Loucy (cell line): ENCODE data around the gene KSR2.
"Not testable (repeated sequence)": the region's sequence is repeated elsewhere in the genome, so short reads cannot be mapped to it uniquely, and the experiment has no call there.

Experiments used
- H2AFZ ChIP-seq: fragments of 200-600 bp; sonication (generic); 2 replicates; pipeline ENCODE4 v1.6.0; 2016; ENCODE audit warnings: antibody characterized with exemption, mild to moderate bottlenecking, low read length, moderate library complexity
- H3F3A ChIP-seq: fragments of 200-600 bp; 2 replicates; pipeline ENCODE4 v1.6.0; 2016; ENCODE audit warnings: antibody characterized with exemption, low read depth, mild to moderate bottlenecking
- H3K27me3 ChIP-seq: fragments of 200-600 bp; sonication (generic); 2 replicates; pipeline ENCODE4 v1.6.1; 2014; ENCODE audit warnings: low read length, mild to moderate bottlenecking; ENCODE audit not compliant: insufficient read depth, poor library complexity, severe bottlenecking
- H3K36me3 ChIP-seq: fragments of 200-600 bp; sonication (generic); 2 replicates; pipeline ENCODE4 v1.6.1; 2016; ENCODE audit warnings: low read length; ENCODE audit not compliant: insufficient read depth
- H3K4me1 ChIP-seq: fragments of 200-600 bp; sonication (generic); 2 replicates; pipeline ENCODE4 v1.5.1; 2014; ENCODE audit warnings: low read length, mild to moderate bottlenecking; ENCODE audit not compliant: insufficient read depth, poor library complexity, severe bottlenecking
- H3K4me2 ChIP-seq: fragments of 200-600 bp; sonication (generic); 2 replicates; pipeline ENCODE4 v1.6.0; 2014; ENCODE audit warnings: antibody characterized with exemption, low read length, low read depth, mild to moderate bottlenecking; ENCODE audit not compliant: poor library complexity, severe bottlenecking
- H3K4me3 ChIP-seq: fragments of 200-600 bp; sonication (generic); 2 replicates; pipeline ENCODE4 v1.5.1; 2014; ENCODE audit warnings: low read length, mild to moderate bottlenecking, mixed read lengths; ENCODE audit not compliant: poor library complexity, severe bottlenecking
- H3K79me2 ChIP-seq: fragments of 200-600 bp; sonication (generic); 2 replicates; pipeline ENCODE4 v1.6.1; 2014; ENCODE audit warnings: low read length; ENCODE audit not compliant: insufficient read depth
- H3K9ac ChIP-seq: fragments of 200-600 bp; sonication (generic); 2 replicates; pipeline ENCODE4 v1.6.0; 2014; ENCODE audit warnings: mild to moderate bottlenecking, low read depth, low read length, moderate library complexity; ENCODE audit not compliant: poor library complexity, severe bottlenecking
- H3K9me2 ChIP-seq: fragments of 200-600 bp; sonication (generic); replicated peaks from 2 replicates; pipeline ENCODE4 v1.6.1; 2016; ENCODE audit warnings: low read depth, low read length, mixed read lengths
- H3K9me3 ChIP-seq: fragments of 200-600 bp; sonication (generic); 2 replicates; pipeline ENCODE4 v1.6.1; 2014; ENCODE audit warnings: mild to moderate bottlenecking, antibody characterized with exemption, low read length, low read depth; ENCODE audit not compliant: insufficient read depth
- H4K20me1 ChIP-seq: fragments of 200-600 bp; sonication (generic); 2 replicates; pipeline ENCODE4 v1.6.0; 2014; ENCODE audit warnings: antibody characterized with exemption, low read length, mild to moderate bottlenecking; ENCODE audit not compliant: insufficient read depth, poor library complexity, severe bottlenecking
- CTCF ChIP-seq: fragments of 200-600 bp; sonication (generic); conservative IDR thresholded peaks from 2 replicates; pipeline ENCODE4 v1.5.1; 2014; ENCODE audit warnings: mild to moderate bottlenecking, antibody characterized with exemption, low read length
- EZH2phosphoT487 ChIP-seq: fragments of 200-600 bp; IDR thresholded peaks from 2 replicates; pipeline ENCODE4 v1.6.1; 2018; ENCODE audit warnings: antibody characterized with exemption, mild to moderate bottlenecking, moderate library complexity, borderline replicate concordance

The KSR2 gene

DNA sequence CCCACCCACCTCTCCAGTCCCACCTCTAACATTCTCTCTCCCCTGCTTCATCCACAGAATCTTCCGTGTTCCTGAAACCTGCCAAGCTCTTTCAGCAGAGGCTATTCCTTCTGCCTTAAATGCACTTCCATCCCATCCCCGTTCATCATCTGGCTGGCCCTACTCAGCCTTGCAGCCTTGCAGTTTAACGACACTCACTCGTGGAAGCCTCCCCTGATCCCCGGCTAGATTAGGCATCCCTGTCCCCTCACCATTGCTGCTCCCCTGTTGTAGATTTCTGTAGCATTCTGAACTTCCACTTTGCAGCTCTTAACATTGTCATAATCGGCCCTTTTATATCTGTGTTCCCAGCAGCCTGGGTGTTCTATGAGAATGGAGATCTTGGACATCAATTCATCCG is 326.9 kb downstream of the KSR2 start:
- H3K79me2 ChIP-seq: no peaks in the 10 kb centered on the region
- no peaks in the 10 kb centered on the region for H3K9me2 ChIP-seq
- H3K4me1 ChIP-seq: no peaks in the 10 kb centered on the region

DNA sequence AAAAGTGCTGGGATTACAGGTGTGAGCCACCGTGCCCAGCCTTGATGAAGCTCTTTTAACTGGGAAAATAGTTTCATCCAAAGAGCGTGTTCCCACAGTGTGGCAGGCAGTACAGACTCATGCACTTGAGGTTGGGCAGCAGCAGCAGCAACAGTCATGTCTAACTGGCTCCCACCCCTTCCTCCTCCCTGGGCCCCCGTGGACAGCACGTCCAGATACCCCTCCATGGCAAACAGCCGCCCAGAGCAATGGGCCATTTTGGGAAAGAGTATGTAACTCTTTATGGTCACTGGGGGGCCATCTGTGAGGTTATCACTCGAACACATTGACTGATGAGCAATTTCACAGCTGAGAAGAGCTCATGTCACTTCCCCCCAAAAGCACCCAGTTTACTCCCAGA is 328.3 kb downstream of the KSR2 start:
- no peak overlapping the region for H2AFZ ChIP-seq
- no peaks in the 10 kb centered on the region for H3K36me3 ChIP-seq
- H4K20me1 ChIP-seq: no peaks in the 10 kb centered on the region
- H3K79me2 ChIP-seq: no peaks in the 10 kb centered on the region
- TF ChIP-seq EZH2phosphoT487 (no peak), CTCF (no peak)
- H3K4me2 ChIP-seq: no peak overlapping the region
- no peaks in the 10 kb centered on the region for H3F3A ChIP-seq
- no peak overlapping the region for H3K4me3 ChIP-seq
- H3K9me2 ChIP-seq: no peaks in the 10 kb centered on the region
- H3K27me3 ChIP-seq: no peaks in the 10 kb centered on the region
- H3K9me3 ChIP-seq: no peaks in the 10 kb centered on the region
- H3K9ac ChIP-seq: no peak overlapping the region
- H3K4me1 ChIP-seq: no peaks in the 10 kb centered on the region

More for the DNA sequence above, 326.9 kb downstream of the KSR2 start:
- no peak overlapping the region for H2AFZ ChIP-seq
- no peaks in the 10 kb centered on the region for H3K27me3 ChIP-seq
- H3K4me2 ChIP-seq: no peak overlapping the region
- H3K4me3 ChIP-seq: no peak overlapping the region
- H3K9me3 ChIP-seq: no peaks in the 10 kb centered on the region
- H3F3A ChIP-seq: no peaks in the 10 kb centered on the region
- H4K20me1 ChIP-seq: no peaks in the 10 kb centered on the region
- H3K36me3 ChIP-seq: no peaks in the 10 kb centered on the region
- TF ChIP-seq EZH2phosphoT487: no peak
- TF ChIP-seq CTCF: no peak
- no peak overlapping the region for H3K9ac ChIP-seq

- no peak overlapping the region for H3K4me3 ChIP-seq
- no peaks in the 10 kb centered on the region for H3K4me1 ChIP-seq
- TF ChIP-seq CTCF: no peak
- TF ChIP-seq EZH2phosphoT487: no peak
- H3K9me2 ChIP-seq: no peaks in the 10 kb centered on the region
- no peak overlapping the region for H3K9ac ChIP-seq
- peaks cover 3% of the 10 kb centered on the region; the same call in 1 of the 2 replicates for H3K9me3 ChIP-seq
- H3K79me2 ChIP-seq: no peaks in the 10 kb centered on the region
- H3F3A ChIP-seq: no peaks in the 10 kb centered on the region
- no peaks in the 10 kb centered on the region for H4K20me1 ChIP-seq
- no peak overlapping the region for H2AFZ ChIP-seq
- no peak overlapping the region for H3K4me2 ChIP-seq
- no peaks in the 10 kb centered on the region for H3K36me3 ChIP-seq
- H3K27me3 ChIP-seq: no peaks in the 10 kb centered on the region
Observed at GRCh38 chr12:117629454-117629853, 339.3 kb downstream of the KSR2 start.

- H3K9me2 ChIP-seq, H3K9me3 ChIP-seq, H3K4me2 ChIP-seq, H3K9ac ChIP-seq, H3K4me1 ChIP-seq, H3F3A ChIP-seq, H4K20me1 ChIP-seq, H3K79me2 ChIP-seq, H3K36me3 ChIP-seq, H3K27me3 ChIP-seq, H3K4me3 ChIP-seq, H2AFZ ChIP-seq: not testable (repeated sequence)
Observed at GRCh38 chr12:117628711-117629110, 340.1 kb downstream of the KSR2 start.
